Measurements from ENCODE around the gene THBD.

Gene THBD

GRCh38 chr20:23019403-23019802 is 30.1 kb downstream of the THBD start:
- DNase-seq, result no peak
- H3K9me3 Mint-ChIP-seq, result no peaks in the 10 kb centered on the region
- peaks cover 4% of the 10 kb centered on the region for H3K4me1 Mint-ChIP-seq
- no peak overlapping the region for H3K27ac Mint-ChIP-seq
- no peak overlapping the region for H3K4me3 Mint-ChIP-seq
- no peak for TF ChIP-seq CTCF (IDR thresholded peaks at IDR 0.05)
- peaks cover 9% of the 10 kb centered on the region for H3K27me3 Mint-ChIP-seq (ENCODE audit: low read depth, poor library complexity)
- no peaks in the 10 kb centered on the region for H3K36me3 Mint-ChIP-seq (ENCODE audit: low read depth)

- H3K36me3 Mint-ChIP-seq (ENCODE audit: low read depth), result no peaks in the 10 kb centered on the region
- no peak for DNase-seq
- no peak for TF ChIP-seq CTCF (IDR thresholded peaks at IDR 0.05)
- H3K27me3 Mint-ChIP-seq (ENCODE audit: low read depth, poor library complexity), result peaks cover 6% of the 10 kb centered on the region
- no peaks in the 10 kb centered on the region for H3K9me3 Mint-ChIP-seq
- H3K4me1 Mint-ChIP-seq, result no peaks in the 10 kb centered on the region
- no peak overlapping the region for H3K4me3 Mint-ChIP-seq
- H3K27ac Mint-ChIP-seq, result no peak overlapping the region
These were observed 30.5 kb downstream of the THBD start for GRCh38 chr20:23018941-23019340.

GRCh38 chr20:23018432-23018831 is 31.0 kb downstream of the THBD start:
- H3K27ac Mint-ChIP-seq, result no peak overlapping the region
- H3K9me3 Mint-ChIP-seq, result no peaks in the 10 kb centered on the region
- no peaks in the 10 kb centered on the region for H3K36me3 Mint-ChIP-seq (ENCODE audit: low read depth)
- H3K4me3 Mint-ChIP-seq, result no peak overlapping the region
- no peak for TF ChIP-seq CTCF (IDR thresholded peaks at IDR 0.05)
- no peak for DNase-seq
- H3K4me1 Mint-ChIP-seq, result no peaks in the 10 kb centered on the region
- H3K27me3 Mint-ChIP-seq (ENCODE audit: low read depth, poor library complexity), result peaks cover 7% of the 10 kb centered on the region

- H3K4me1 Mint-ChIP-seq, result no peaks in the 10 kb centered on the region
- no peak for DNase-seq
- no peaks in the 10 kb centered on the region for H3K9me3 Mint-ChIP-seq
- no peaks in the 10 kb centered on the region for H3K36me3 Mint-ChIP-seq (ENCODE audit: low read depth)
- H3K4me3 Mint-ChIP-seq, result no peak overlapping the region
- no peak for TF ChIP-seq CTCF (IDR thresholded peaks at IDR 0.05)
- H3K27ac Mint-ChIP-seq, result no peak overlapping the region
- H3K27me3 Mint-ChIP-seq (ENCODE audit: low read depth, poor library complexity), result peaks cover 7% of the 10 kb centered on the region
These were observed 32.0 kb downstream of the THBD start for GRCh38 chr20:23017516-23017915.

GRCh38 chr20:23013429-23013828 is 36.0 kb downstream of the THBD start:
- H3K27me3 Mint-ChIP-seq (ENCODE audit: low read depth, poor library complexity), result peaks cover 3% of the 10 kb centered on the region
- no peaks in the 10 kb centered on the region for H3K9me3 Mint-ChIP-seq
- no peak for TF ChIP-seq CTCF (IDR thresholded peaks at IDR 0.05)
- no peak for DNase-seq
- H3K4me1 Mint-ChIP-seq, result no peaks in the 10 kb centered on the region
- no peaks in the 10 kb centered on the region for H3K36me3 Mint-ChIP-seq (ENCODE audit: low read depth)
- H3K27ac Mint-ChIP-seq, result no peak overlapping the region
- H3K4me3 Mint-ChIP-seq, result no peak overlapping the region

- H3K27ac Mint-ChIP-seq, result no peak overlapping the region
- H3K4me3 Mint-ChIP-seq, result no peak overlapping the region
- TF ChIP-seq CTCF (IDR thresholded peaks at IDR 0.05), result no peak
- H3K36me3 Mint-ChIP-seq (ENCODE audit: low read depth), result no peaks in the 10 kb centered on the region
- H3K27me3 Mint-ChIP-seq (ENCODE audit: low read depth, poor library complexity), result peaks cover 3% of the 10 kb centered on the region
- DNase-seq, result no peak
- no peaks in the 10 kb centered on the region for H3K4me1 Mint-ChIP-seq
- H3K9me3 Mint-ChIP-seq, result no peaks in the 10 kb centered on the region
These were observed 38.3 kb downstream of the THBD start for GRCh38 chr20:23011008-23011721.

Measured in nephron progenitor cell (in vitro differentiated cells).